Activated T-cell treated with anti-CD3 and anti-CD28 coated beads, Interleukin-2, amount 50 U/mL, for 72 hours (primary cell): ENCODE results near the gene MAGEL2. TPM values are rescaled to one million over a fixed set of nuclear protein-coding genes. Genes with fewer than 3 reads are reported as not detected.

Source experiments
- ATAC-seq, 2 donors: fragments of 150-1000 bp; cut with Tn5 transposase; replicated peaks in 1 of 2; 2 replicates each; pipeline ENCODE4 v1.10.0; 2021; ENCODE audit warnings: moderate library complexity in 2 of 2, mild to moderate bottlenecking in 1 of 2
- DNase-seq, 2 donors: peaks; one replicate each; pipeline ENCODE4 v3.0.0; 2021 to 2022; ENCODE audit warnings: mixed read lengths in 1 of 2
- H3K27ac Mint-ChIP-seq: one replicate; pipeline ENCODE4 v1.8.0; 2022; ENCODE audit warnings: mild to moderate bottlenecking, moderate library complexity, mixed read lengths
- H3K27me3 Mint-ChIP-seq: one replicate; pipeline ENCODE4 v1.8.0; 2022; ENCODE audit warnings: low read depth, mixed read lengths
- H3K36me3 Mint-ChIP-seq, 2 donors: one replicate each; pipeline ENCODE4 v1.8.0; 2022; ENCODE audit warnings: mixed read lengths in 2 of 2, mild to moderate bottlenecking in 1 of 2; ENCODE audit not compliant: insufficient read depth in 2 of 2
- H3K4me1 Mint-ChIP-seq: one replicate; pipeline ENCODE4 v1.8.0; 2022; ENCODE audit warnings: low read depth, mixed read lengths
- H3K4me3 Mint-ChIP-seq, 2 donors: one replicate each; pipeline ENCODE4 v1.8.0; 2022; ENCODE audit warnings: mild to moderate bottlenecking in 2 of 2, mixed read lengths in 2 of 2, moderate library complexity in 2 of 2
- H3K9me3 Mint-ChIP-seq, 2 donors: one replicate each; pipeline ENCODE4 v1.8.0; 2022; ENCODE audit warnings: mixed read lengths in 2 of 2
- total RNA-seq, 2 donors: library from RNA; stranded (reverse); gene quantifications; one replicate each; pipeline ENCODE4 v1.2.3, GENCODE V29; 2022

The MAGEL2 gene
- total RNA-seq, 2 donors from 2014 or later: not detected

DNA sequence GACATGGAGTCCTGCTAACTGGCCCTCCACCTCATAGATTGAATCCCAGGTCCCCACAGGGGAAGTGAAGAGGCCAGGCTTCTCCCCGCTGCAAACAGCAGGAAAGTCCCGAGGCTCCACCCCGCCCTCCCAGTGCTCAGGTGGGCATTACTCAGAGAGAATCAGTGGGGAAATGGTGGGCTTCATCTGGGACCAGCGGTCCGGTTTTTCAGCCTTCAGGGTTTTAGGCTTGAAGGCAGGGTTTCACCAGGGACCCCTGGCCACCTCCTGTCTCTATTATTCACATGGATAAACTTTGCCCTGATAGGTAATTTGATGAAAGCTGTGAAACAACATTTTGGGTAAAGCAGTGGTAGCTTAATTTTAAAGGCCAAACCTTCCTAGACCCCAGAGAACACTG lies 50.9 kb downstream of the MAGEL2 start:
- no peak overlapping the region for H3K27ac Mint-ChIP-seq
- no peaks in the 10 kb centered on the region for H3K27me3 Mint-ChIP-seq
- ATAC-seq (no peak), DNase-seq (no peak)
- H3K4me3 Mint-ChIP-seq: no peak overlapping the region
- no peaks in the 10 kb centered on the region for H3K36me3 Mint-ChIP-seq
- no peaks in the 10 kb centered on the region for H3K4me1 Mint-ChIP-seq
- H3K9me3 Mint-ChIP-seq: peaks cover 0 to 3% of the 10 kb centered on the region in 2 donors

DNA sequence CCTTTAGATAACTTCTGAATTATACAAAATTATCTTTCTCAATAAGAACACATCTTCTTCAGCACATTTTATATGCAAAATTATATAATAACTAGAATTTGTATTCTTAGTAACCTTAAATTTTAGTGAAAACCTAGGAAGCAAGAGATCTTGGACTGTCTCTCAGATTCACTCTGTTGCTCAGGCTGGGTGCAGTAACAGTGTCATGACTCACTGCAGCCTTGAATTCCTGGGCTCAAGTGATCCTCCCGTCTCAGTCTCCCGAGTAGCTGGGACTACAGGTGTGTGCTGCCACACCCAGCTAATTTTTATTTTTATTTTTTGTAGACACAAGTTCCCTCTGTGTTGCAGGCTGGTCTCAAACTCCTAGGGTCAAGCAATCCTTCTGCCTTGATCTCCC lies 52.3 kb downstream of the MAGEL2 start:
- Mint-ChIP-seq H3K27me3 (no peaks in the 10 kb centered on the region), H3K4me3 (no peak overlapping the region), H3K27ac (no peak overlapping the region), H3K9me3 (peaks cover 2 to 3% of the 10 kb centered on the region in 2 donors), H3K4me1 (no peaks in the 10 kb centered on the region), H3K36me3 (no peaks in the 10 kb centered on the region)
- DNase-seq: no peak
- ATAC-seq: no peak

DNA sequence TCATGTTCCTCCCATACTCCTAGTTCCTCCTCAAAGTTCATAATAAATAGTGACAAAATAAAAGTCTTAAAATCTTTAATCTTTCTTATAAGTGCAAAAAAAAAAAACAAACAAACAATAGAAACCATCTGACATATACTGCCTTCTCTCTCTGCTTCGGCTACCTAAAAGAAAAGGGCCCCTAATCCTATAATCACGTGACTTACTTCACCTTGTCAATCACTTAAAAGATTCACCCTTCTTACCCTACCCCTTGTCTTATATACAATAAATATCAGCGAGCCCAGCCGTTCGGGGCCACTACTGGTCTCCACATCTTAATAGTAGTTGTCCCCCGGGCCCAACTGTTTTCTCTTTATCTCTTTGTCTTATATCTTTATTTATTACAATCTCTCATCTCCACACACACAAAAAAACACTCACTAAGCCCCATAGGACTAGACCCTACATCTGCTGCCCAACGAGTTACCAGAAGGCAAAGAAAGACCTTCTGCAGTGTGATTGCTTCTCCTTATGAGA lies 53.4 kb downstream of the MAGEL2 start:
- DNase-seq (no peak), ATAC-seq (no peak)
- Mint-ChIP-seq H3K4me1 (no peaks in the 10 kb centered on the region), H3K9me3 (peaks cover 0 to 2% of the 10 kb centered on the region in 2 donors), H3K27me3 (no peaks in the 10 kb centered on the region), H3K4me3 (no peak overlapping the region), H3K27ac (no peak overlapping the region), H3K36me3 (no peaks in the 10 kb centered on the region)

Other genes starting within 250 kb of the MAGEL2 start
- not detected for gene GOLGA6L2, start 200.6 kb downstream of the MAGEL2 start, total RNA-seq
- gene MKRN3, start 82.2 kb downstream of the MAGEL2 start, total RNA-seq: 1 to 10 TPM; 2.0 to 2.1 TPM
- gene NDN, start 39.4 kb upstream of the MAGEL2 start, total RNA-seq: 1 to 10 TPM; 1.5 to 1.6 TPM